ENCODE measurements around the gene NAMPT. TPM values are rescaled to one million over a fixed set of nuclear protein-coding genes. Genes with fewer than 3 reads are reported as not detected.

Gene NAMPT
- total RNA-seq, 3 donors from 2014 or later (not counting 1 experiment from before 2014, with no cell fraction given) = 194 to 414 (median 270) TPM

DNA sequence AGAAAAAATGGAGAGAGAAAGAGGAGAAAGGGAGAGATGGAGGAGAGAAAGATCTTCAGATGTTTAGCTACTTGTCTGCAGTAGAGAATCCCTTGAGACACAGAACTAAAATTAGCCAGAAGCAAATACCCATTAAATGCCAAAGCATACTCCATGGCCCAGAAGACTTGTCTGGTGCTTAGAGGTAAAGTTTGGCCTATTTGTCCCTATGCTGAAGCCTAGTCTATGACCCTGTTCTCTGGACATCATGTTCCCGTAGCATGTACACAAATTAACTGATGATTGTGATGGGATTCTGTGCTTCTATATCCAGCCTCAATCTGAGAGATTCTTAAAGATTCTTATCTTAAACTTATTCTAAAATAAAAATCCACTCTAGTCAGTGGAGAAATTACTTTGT is 85.8 kb downstream of the NAMPT start:
- no peaks in the 10 kb centered on the region for H3K36me3 ChIP-seq (ENCODE audit: control insufficient read depth, insufficient read depth, low read length)
- no peaks in the 10 kb centered on the region for H3K27me3 ChIP-seq (ENCODE audit: control insufficient read depth, insufficient read depth, low read length)
- intact Hi-C loops (cut with micrococcal nuclease) = no loop called here
- no peak overlapping the region for H3K4me3 Mint-ChIP-seq
- peaks cover 20 to 36% of the 10 kb centered on the region in 2 donors for H3K27me3 Mint-ChIP-seq (ENCODE audit: low read depth in 2 of 2)
- no peak overlapping the region for H3K27ac ChIP-seq (ENCODE audit: low read length)
- H3K9me3 Mint-ChIP-seq = no peaks in the 10 kb centered on the region
- no peaks in the 10 kb centered on the region for H3K4me1 ChIP-seq (ENCODE audit: control insufficient read depth, insufficient read depth, low read length)
- DNase-seq (no peak), ATAC-seq (no peak)
- H3K4me1 Mint-ChIP-seq = no peaks in the 10 kb centered on the region
- no peaks in the 10 kb centered on the region for H3K36me3 Mint-ChIP-seq
- no peak overlapping the region for H3K4me3 ChIP-seq (ENCODE audit: low read length)
- H3K27ac Mint-ChIP-seq = no peak overlapping the region
- WGBS (ENCODE audit: insufficient coverage) = 100% methylated on average over 1 of the region's 1 CpG
- no peaks in the 10 kb centered on the region for H3K9me3 ChIP-seq (ENCODE audit: control insufficient read depth, insufficient read depth, low read length)
- TF ChIP-seq, protein P1, sequence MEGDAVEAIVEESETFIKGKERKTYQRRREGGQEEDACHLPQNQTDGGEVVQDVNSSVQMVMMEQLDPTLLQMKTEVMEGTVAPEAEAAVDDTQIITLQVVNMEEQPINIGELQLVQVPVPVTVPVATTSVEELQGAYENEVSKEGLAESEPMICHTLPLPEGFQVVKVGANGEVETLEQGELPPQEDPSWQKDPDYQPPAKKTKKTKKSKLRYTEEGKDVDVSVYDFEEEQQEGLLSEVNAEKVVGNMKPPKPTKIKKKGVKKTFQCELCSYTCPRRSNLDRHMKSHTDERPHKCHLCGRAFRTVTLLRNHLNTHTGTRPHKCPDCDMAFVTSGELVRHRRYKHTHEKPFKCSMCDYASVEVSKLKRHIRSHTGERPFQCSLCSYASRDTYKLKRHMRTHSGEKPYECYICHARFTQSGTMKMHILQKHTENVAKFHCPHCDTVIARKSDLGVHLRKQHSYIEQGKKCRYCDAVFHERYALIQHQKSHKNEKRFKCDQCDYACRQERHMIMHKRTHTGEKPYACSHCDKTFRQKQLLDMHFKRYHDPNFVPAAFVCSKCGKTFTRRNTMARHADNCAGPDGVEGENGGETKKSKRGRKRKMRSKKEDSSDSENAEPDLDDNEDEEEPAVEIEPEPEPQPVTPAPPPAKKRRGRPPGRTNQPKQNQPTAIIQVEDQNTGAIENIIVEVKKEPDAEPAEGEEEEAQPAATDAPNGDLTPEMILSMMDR (IDR thresholded peaks at IDR 0.05) = no peak

Other genes with a start within 250 kb of the NAMPT start
- 10 to 100 TPM; 13.1 to 22.2 (median 14.9) TPM for gene SYPL1, start 172.7 kb downstream of the NAMPT start, total RNA-seq

All from natural killer cell (primary cell).